ENCODE results near the gene LIMS1. TPM values are rescaled to one million over a fixed set of nuclear protein-coding genes. Genes with fewer than 3 reads are reported as not detected.

The LIMS1 gene
- total and polyA plus RNA-seq, 2 experiments from 2014 or later, result 28.6 to 36.9 TPM

DNA sequence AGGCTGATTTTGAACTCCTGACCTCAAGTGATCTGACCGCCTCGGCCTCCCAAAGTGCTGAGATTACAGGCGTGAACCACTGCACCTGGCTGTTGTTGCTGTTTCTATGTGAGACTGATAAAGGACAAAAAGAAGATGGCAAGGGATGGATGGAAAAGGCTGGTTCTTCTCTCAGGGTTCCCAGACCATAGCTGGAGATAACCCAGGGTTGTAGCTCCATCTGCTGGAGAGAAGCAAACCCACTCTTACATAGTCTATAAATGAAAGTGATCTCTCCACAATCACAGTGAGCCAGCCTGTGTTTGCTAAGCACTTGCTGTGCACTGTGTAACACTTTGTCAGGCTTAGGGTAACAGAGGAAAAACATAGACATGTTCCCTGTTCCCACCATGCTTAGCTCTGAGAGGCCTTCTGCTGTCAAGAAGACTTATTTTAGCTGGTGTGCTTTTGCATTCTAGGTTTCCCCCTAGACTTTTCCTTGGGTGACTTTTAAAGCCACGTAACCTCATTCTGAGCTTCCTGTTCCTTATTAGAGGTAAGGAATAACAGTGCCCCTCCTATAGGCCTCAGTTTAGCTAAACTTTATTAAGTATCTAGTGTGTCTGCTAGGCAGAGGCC is 49.7 kb downstream of the LIMS1 start:
- no peak overlapping the region for H2AFZ ChIP-seq
- Mint-ChIP-seq H3K27me3 (ENCODE audit: insufficient read depth, low read depth, poor library complexity) (peaks cover 8% of the 10 kb centered on the region), H3K27ac (no peak overlapping the region), H3K9me3 (no peaks in the 10 kb centered on the region), H3K4me3 (no peak overlapping the region), H3K4me1 (peaks cover 21% of the 10 kb centered on the region), H3K36me3 (ENCODE audit: low read depth) (no peaks in the 10 kb centered on the region)
- peak; percentile 91 for DNase-seq (ENCODE audit: low spot score)
- no peak overlapping the region for H3K4me3 ChIP-seq
- no peaks in the 10 kb centered on the region for H3F3A ChIP-seq (replicated peaks; ENCODE audit: low read depth)
- peak; percentile 94 for ATAC-seq
- no peak overlapping the region for H3K27ac ChIP-seq (ENCODE audit: low read depth)
- peaks cover 36% of the 10 kb centered on the region for H3K79me2 ChIP-seq (replicated peaks; ENCODE audit: insufficient read depth)
- TF ChIP-seq CTCF (conservative IDR thresholded peaks at IDR 0.05; ENCODE audit: low read depth in 2 of 2), result peak; percentile 73 to 91
- TF ChIP-seq ZNF331 (CRISPR knock-in tag; IDR thresholded peaks at IDR 0.05; ENCODE audit: low read depth), result no peak
- no peak overlapping the region for H3K4me2 ChIP-seq
- H3K27me3 ChIP-seq (ENCODE audit: insufficient read depth), result no peaks in the 10 kb centered on the region
- no peaks in the 10 kb centered on the region for H3K4me1 ChIP-seq (ENCODE audit: insufficient read depth)
- H4K20me1 ChIP-seq (replicated peaks; ENCODE audit: insufficient read depth), result no peaks in the 10 kb centered on the region; the same call in 1 of the 2 replicates
- H3K9me2 ChIP-seq (ENCODE audit: insufficient read depth), result no peaks in the 10 kb centered on the region
- no peaks in the 10 kb centered on the region for H3K36me3 ChIP-seq (ENCODE audit: insufficient read depth)

GRCh38 chr2:108585436-108585835 is 51.2 kb downstream of the LIMS1 start:
- H4K20me1 ChIP-seq (replicated peaks; ENCODE audit: insufficient read depth), result no peaks in the 10 kb centered on the region; the same call in 1 of the 2 replicates
- Mint-ChIP-seq H3K27me3 (ENCODE audit: insufficient read depth, low read depth, poor library complexity) (peaks cover 8% of the 10 kb centered on the region), H3K9me3 (no peaks in the 10 kb centered on the region), H3K36me3 (ENCODE audit: low read depth) (no peaks in the 10 kb centered on the region), H3K27ac (no peak overlapping the region), H3K4me3 (no peak overlapping the region), H3K4me1 (peaks cover 18% of the 10 kb centered on the region)
- H3K4me1 ChIP-seq (ENCODE audit: insufficient read depth), result no peaks in the 10 kb centered on the region
- H3K36me3 ChIP-seq (ENCODE audit: insufficient read depth), result no peaks in the 10 kb centered on the region
- H3K9me2 ChIP-seq (ENCODE audit: insufficient read depth), result no peaks in the 10 kb centered on the region
- DNase-seq (ENCODE audit: low spot score) (no peak), ATAC-seq (no peak)
- no peak overlapping the region for H3K27ac ChIP-seq (ENCODE audit: low read depth)
- H3K79me2 ChIP-seq (replicated peaks; ENCODE audit: insufficient read depth), result peaks cover 39% of the 10 kb centered on the region
- H3K4me3 ChIP-seq, result no peak overlapping the region
- no peak overlapping the region for H3K4me2 ChIP-seq
- no peaks in the 10 kb centered on the region for H3F3A ChIP-seq (replicated peaks; ENCODE audit: low read depth)
- no peak for TF ChIP-seq CTCF (conservative IDR thresholded peaks at IDR 0.05; ENCODE audit: low read depth in 2 of 2)
- no peak for TF ChIP-seq REST (IDR thresholded peaks at IDR 0.05; ENCODE audit: unreplicated experiment)
- no peak for TF ChIP-seq CREB1 (CRISPR knock-in tag; IDR thresholded peaks at IDR 0.05; ENCODE audit: low read depth)
- no peak for TF ChIP-seq STAT1 (IDR thresholded peaks at IDR 0.05; ENCODE audit: unreplicated experiment)
- TF ChIP-seq EZH2phosphoT487 (IDR thresholded peaks at IDR 0.05; ENCODE audit: unreplicated experiment), result no peak
- no peak for TF ChIP-seq ZNF114 (CRISPR knock-in tag; IDR thresholded peaks at IDR 0.05)
- TF ChIP-seq JUNB (IDR thresholded peaks at IDR 0.05; ENCODE audit: unreplicated experiment), result no peak
- TF ChIP-seq POLR2AphosphoS5 (IDR thresholded peaks at IDR 0.05; ENCODE audit: low read depth), result no peak
- no peak for TF ChIP-seq EZH2 (IDR thresholded peaks at IDR 0.05; ENCODE audit: low read depth, unreplicated experiment)
- TF ChIP-seq ZNF331 (CRISPR knock-in tag; IDR thresholded peaks at IDR 0.05; ENCODE audit: low read depth), result no peak
- H2AFZ ChIP-seq, result no peak overlapping the region
- no peaks in the 10 kb centered on the region for H3K27me3 ChIP-seq (ENCODE audit: insufficient read depth)

Measured in GM23338 (cell line).